CD4-positive, alpha-beta T cell treated with Interleukin-4 for 1 hour (primary cell): ENCODE data around the gene POGZ.

Experiments used
- DNase-seq, 2 donors: peaks; one replicate each; pipeline ENCODE4 v3.0.0-alpha.2; 2020 to 2022

POGZ gene

GRCh38 chr1:151369621-151370048 is 89.7 kb downstream of the POGZ start:
- no peak for DNase-seq

GRCh38 chr1:151369302-151369610 is 90.0 kb downstream of the POGZ start:
- DNase-seq: no peak

GRCh38 chr1:151368393-151369301 is 90.6 kb downstream of the POGZ start:
- DNase-seq: no peak

GRCh38 chr1:151367658-151368392 is 91.5 kb downstream of the POGZ start:
- DNase-seq: no peak

- no peak for DNase-seq
Measured at GRCh38 chr1:151364996-151365395, 94.3 kb downstream of the POGZ start.

- DNase-seq: no peak
Measured at GRCh38 chr1:151362308-151363155, 96.8 kb downstream of the POGZ start.

- no peak for DNase-seq
Measured at GRCh38 chr1:151361883-151362282, 97.4 kb downstream of the POGZ start.

GRCh38 chr1:151356696-151357095 is 102.6 kb downstream of the POGZ start:
- DNase-seq: no peak
